GM18951 (cell line): ENCODE results near the gene PNLIPRP3.

Experiments used
- POLR2A ChIP-seq: IDR thresholded peaks from 4 replicates; pipeline ENCODE4 v1.6.1; 2011; ENCODE audit warnings: mild to moderate bottlenecking; ENCODE audit not compliant: insufficient read length, insufficient read depth; ENCODE audit errors: extremely low read depth
- in situ Hi-C: fragments of 300-500 bp; cut with MboI; formaldehyde crosslinking; loops from one replicate; pipeline ENCODE4 v1.12.0; 2022; ENCODE audit warnings: low sequenced_read_pairs, mixed read lengths, inconsistent platforms; ENCODE audit not compliant: unreplicated experiment

The PNLIPRP3 gene

GRCh38 chr10:116427671-116428070 lies at the start of gene PNLIPRP3:
Gene PNLIPRP3 (plus strand): TSS chr10:116427847. CDS start chr10:116428013, 166 bp downstream.
- no peak for TF ChIP-seq POLR2A
- in situ Hi-C loops, result no loop called here

- TF ChIP-seq POLR2A, result no peak
- in situ Hi-C loops, result loop anchor here (25.0 kb wide), 1 partner anchor 570 kb away; no protein-coding TSS in a partner anchor
Measured at GRCh38 chr10:116382290-116382689, 45.4 kb upstream of the PNLIPRP3 start.

GRCh38 chr10:116385311-116385710 lies 42.3 kb upstream of the PNLIPRP3 start:
- in situ Hi-C loops, result loop anchor here (25.0 kb wide), 1 partner anchor 573 kb away; no protein-coding TSS in a partner anchor
- no peak for TF ChIP-seq POLR2A

- TF ChIP-seq POLR2A, result no peak
- in situ Hi-C loops, result loop anchor here (25.0 kb wide), 1 partner anchor 574 kb away; no protein-coding TSS in a partner anchor
Measured at GRCh38 chr10:116385994-116386809, 41.4 kb upstream of the PNLIPRP3 start.

GRCh38 chr10:116393246-116393831 lies 34.3 kb upstream of the PNLIPRP3 start:
- in situ Hi-C loops, result loop anchor here (25.0 kb wide), 1 partner anchor 581 kb away; no protein-coding TSS in a partner anchor

GRCh38 chr10:116395223-116395985 lies 32.2 kb upstream of the PNLIPRP3 start:
- in situ Hi-C loops, result loop anchor here (25.0 kb wide), 1 partner anchor 583 kb away; no protein-coding TSS in a partner anchor
- TF ChIP-seq POLR2A, result no peak

GRCh38 chr10:116398224-116398623 lies 29.4 kb upstream of the PNLIPRP3 start:
- in situ Hi-C loops, result loop anchor here (25.0 kb wide), 1 partner anchor 586 kb away; no protein-coding TSS in a partner anchor
- no peak for TF ChIP-seq POLR2A

- in situ Hi-C loops, result no loop called here
- TF ChIP-seq POLR2A, result no peak
Measured at GRCh38 chr10:116402858-116403257, 24.8 kb upstream of the PNLIPRP3 start.

GRCh38 chr10:116403740-116404250 lies 23.9 kb upstream of the PNLIPRP3 start:
- in situ Hi-C loops, result no loop called here
- TF ChIP-seq POLR2A, result no peak

GRCh38 chr10:116408719-116409118 lies 18.9 kb upstream of the PNLIPRP3 start:
- in situ Hi-C loops, result no loop called here
- TF ChIP-seq POLR2A, result no peak

- no peak for TF ChIP-seq POLR2A
- in situ Hi-C loops, result no loop called here
Measured at GRCh38 chr10:116410351-116410750, 17.3 kb upstream of the PNLIPRP3 start.

GRCh38 chr10:116417821-116418220 lies 9.8 kb upstream of the PNLIPRP3 start:
- in situ Hi-C loops, result no loop called here
- no peak for TF ChIP-seq POLR2A

- no peak for TF ChIP-seq POLR2A
Measured at GRCh38 chr10:116418389-116418788, 9.3 kb upstream of the PNLIPRP3 start.

More at GRCh38 chr10:116418389-116418788, 9.3 kb upstream of the PNLIPRP3 start:
- in situ Hi-C loops, result no loop called here
